Stomach (tissue), 9 donors: ENCODE measurements around the gene IPO5. TPM values are rescaled to one million over a fixed set of nuclear protein-coding genes. Genes with fewer than 3 reads are reported as not detected.

Experiments
- DNase-seq, 2 donors: peaks; one replicate each; pipeline versions ENCODE4 v3.0.0 to v3.0.0-alpha.2; 2013 to 2019
- H3K27ac ChIP-seq, 5 donors: fragments of 200-600 bp in 4 of 5; sonication (generic) in 4 of 5; one replicate each; pipeline ENCODE4 v1.5.1; 2013 to 2019; ENCODE audit warnings: mild to moderate bottlenecking in 1 of 5, moderate library complexity in 1 of 5
- H3K27me3 ChIP-seq, 3 donors: fragments of 200-600 bp; sonication (generic); one replicate each; pipeline ENCODE4 v1.5.1; 2017 to 2019; ENCODE audit warnings: mixed run types in 1 of 3
- H3K36me3 ChIP-seq, 4 donors: fragments of 200-600 bp; sonication (generic); 1 replicate in 3 of 4; 2 replicates in 1 of 4; pipeline ENCODE4 v1.5.1; 2016 to 2019
- H3K4me1 ChIP-seq, 4 donors: fragments of 200-600 bp; sonication (generic); one replicate each; pipeline ENCODE4 v1.5.1; 2016 to 2019
- H3K4me3 ChIP-seq, 4 donors: fragments of 200-600 bp; sonication (generic) in 3 of 4; one replicate each; pipeline ENCODE4 v1.5.1; 2016 to 2019; ENCODE audit warnings: mild to moderate bottlenecking in 1 of 4
- H3K9me3 ChIP-seq, 4 donors: fragments of 200-600 bp; sonication (generic); one replicate each; pipeline ENCODE4 v1.5.1; 2016 to 2019
- EP300 ChIP-seq: sonication (generic); formaldehyde crosslinking; IDR thresholded peaks from one replicate; pipeline ENCODE4 v1.6.1; 2017; ENCODE audit warnings: antibody characterized with exemption
- POLR2A ChIP-seq, 4 donors: fragments of 450-650 bp; IDR thresholded peaks; one replicate each; pipeline ENCODE4 v1.6.1; 2016; ENCODE audit warnings: antibody characterized with exemption in 4 of 4, control low read depth in 2 of 4, mild to moderate bottlenecking in 1 of 4, moderate library complexity in 1 of 4
- POLR2AphosphoS5 ChIP-seq, 3 donors: sonication (generic); formaldehyde crosslinking; IDR thresholded peaks; one replicate each; pipeline ENCODE4 v1.6.1; 2016; ENCODE audit warnings: antibody characterized with exemption in 3 of 3
- WGBS, 5 donors: extraction: QIAGEN DNeasy Blood & Tissue Kit in 3 of 5; methylation state at CpG; one replicate each; pipeline versions ENCODE4 v1.1.5 to v1.1.7; 2013 to 2018; 5-methylcytosine and 5-hydroxymethylcytosine counted together
- intact Hi-C: fragments of 100-400 bp; cut with DNase I; formaldehyde crosslinking; loops from one replicate; pipeline ENCODE4 v1.15.1; 2023; ENCODE audit warnings: low total_unique reads
- polyA plus RNA-seq, 3 donors: library from polyadenylated mRNA; stranded (reverse); fragments of 200-250 nt; gene quantifications; one replicate each; pipeline ENCODE4 v1.2.3, GENCODE V29; 2013
- small RNA-seq, 4 donors: library from RNA; depleted of rRNA; stranded (forward); fragments of <200 nt; gene quantifications; one replicate each; pipeline ENCODE3, GENCODE V24; 2016
- total RNA-seq, 5 donors: library from RNA; depleted of rRNA; stranded (reverse); fragments of >200 nt; gene quantifications; one replicate each; pipeline versions ENCODE4 v1.1.0 to v1.2.3, GENCODE V29; 2014 to 2016
- TF ChIP-seq, protein P1 (sequence below), 7 experiments: fragments of 450-650 bp in 4 of 7; fragments of 200-600 bp in 3 of 7; sonication (generic) in 3 of 7; IDR thresholded peaks; one replicate each; pipeline ENCODE4 v1.5.1; 2016 to 2019; ENCODE audit warnings: antibody characterized with exemption in 7 of 7, control low read depth in 2 of 7, mild to moderate bottlenecking in 1 of 7
- donor health status: healthy with polysubstance abuse.
- donor health status: Bipolar disorder and iron deficiency.
- donor health status: healthy.

IPO5 gene
- total and polyA plus RNA-seq, 8 donors, result 24.7 to 236 (median 60.1) TPM

DNA sequence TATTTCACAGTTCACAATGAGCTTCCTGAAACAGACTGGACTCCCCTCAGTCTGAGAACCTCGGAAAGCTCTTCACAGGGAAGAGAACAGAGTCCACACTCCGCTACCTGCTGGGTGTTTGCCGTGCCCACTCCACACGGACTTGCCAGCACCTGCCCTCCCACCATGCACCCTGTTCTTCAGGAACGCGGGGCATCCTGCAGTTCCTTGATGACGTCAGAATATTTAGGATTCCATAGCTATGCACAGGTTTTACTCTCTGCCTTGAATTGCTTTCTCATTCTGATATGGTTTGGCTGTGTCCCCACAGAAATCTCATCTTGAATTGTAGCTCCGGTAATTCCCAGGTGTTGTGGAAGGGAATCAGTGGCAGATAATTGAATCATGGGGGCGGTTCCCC lies 115.0 kb downstream of the IPO5 start:
- no peaks in the 10 kb centered on the region for H3K27me3 ChIP-seq
- peak in 1 of 2 donors; percentile 13 for DNase-seq
- intact Hi-C loops, result no loop called here
- no peak overlapping the region for H3K4me3 ChIP-seq
- TF ChIP-seq POLR2AphosphoS5 (IDR thresholded peaks at IDR 0.05), result no peak
- TF ChIP-seq, protein P1, sequence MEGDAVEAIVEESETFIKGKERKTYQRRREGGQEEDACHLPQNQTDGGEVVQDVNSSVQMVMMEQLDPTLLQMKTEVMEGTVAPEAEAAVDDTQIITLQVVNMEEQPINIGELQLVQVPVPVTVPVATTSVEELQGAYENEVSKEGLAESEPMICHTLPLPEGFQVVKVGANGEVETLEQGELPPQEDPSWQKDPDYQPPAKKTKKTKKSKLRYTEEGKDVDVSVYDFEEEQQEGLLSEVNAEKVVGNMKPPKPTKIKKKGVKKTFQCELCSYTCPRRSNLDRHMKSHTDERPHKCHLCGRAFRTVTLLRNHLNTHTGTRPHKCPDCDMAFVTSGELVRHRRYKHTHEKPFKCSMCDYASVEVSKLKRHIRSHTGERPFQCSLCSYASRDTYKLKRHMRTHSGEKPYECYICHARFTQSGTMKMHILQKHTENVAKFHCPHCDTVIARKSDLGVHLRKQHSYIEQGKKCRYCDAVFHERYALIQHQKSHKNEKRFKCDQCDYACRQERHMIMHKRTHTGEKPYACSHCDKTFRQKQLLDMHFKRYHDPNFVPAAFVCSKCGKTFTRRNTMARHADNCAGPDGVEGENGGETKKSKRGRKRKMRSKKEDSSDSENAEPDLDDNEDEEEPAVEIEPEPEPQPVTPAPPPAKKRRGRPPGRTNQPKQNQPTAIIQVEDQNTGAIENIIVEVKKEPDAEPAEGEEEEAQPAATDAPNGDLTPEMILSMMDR (IDR thresholded peaks at IDR 0.05), result no peak
- no peak for TF ChIP-seq POLR2A (IDR thresholded peaks at IDR 0.05)
- TF ChIP-seq EP300, result no peak
- no peaks in the 10 kb centered on the region for H3K4me1 ChIP-seq
- WGBS, 5 donors, result 60 to 81% (median 78%) methylated on average over 9 of the region's 9 CpGs
- no peak overlapping the region for H3K27ac ChIP-seq
- no peaks in the 10 kb centered on the region for H3K36me3 ChIP-seq
- H3K9me3 ChIP-seq, result no peaks in the 10 kb centered on the region

DNA sequence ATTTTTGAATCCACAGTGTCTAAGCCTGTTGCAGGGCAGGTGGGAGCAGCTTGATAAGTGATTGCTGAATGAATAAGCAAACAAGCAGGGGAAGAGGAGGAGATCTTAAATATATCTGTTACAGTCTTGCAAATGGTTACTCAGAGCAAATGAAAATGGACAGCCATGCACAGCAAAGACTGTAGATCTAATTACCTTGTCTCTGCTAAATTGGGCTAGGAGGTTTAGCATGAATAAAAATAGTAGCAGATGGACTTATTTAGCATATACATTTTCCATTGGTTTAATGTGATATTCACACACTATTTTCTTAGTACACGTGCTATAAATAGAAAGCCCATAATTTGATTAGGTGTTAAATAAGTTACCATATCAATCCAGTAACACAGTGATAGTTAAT lies 116.5 kb downstream of the IPO5 start:
- Histone ChIP-seq H3K27me3 (no peaks in the 10 kb centered on the region), H3K4me1 (no peaks in the 10 kb centered on the region), H3K9me3 (no peaks in the 10 kb centered on the region), H3K27ac (no peak overlapping the region), H3K4me3 (no peak overlapping the region), H3K36me3 (no peaks in the 10 kb centered on the region)
- TF ChIP-seq POLR2A (IDR thresholded peaks at IDR 0.05) (no peak), EP300 (no peak), POLR2AphosphoS5 (IDR thresholded peaks at IDR 0.05) (no peak)
- TF ChIP-seq, protein P1 (IDR thresholded peaks at IDR 0.05), result no peak
- no peak for DNase-seq
- 58 to 88% (median 78%) methylated on average over 1 of the region's 1 CpG for WGBS, 5 donors
- intact Hi-C loops, result no loop called here

DNA sequence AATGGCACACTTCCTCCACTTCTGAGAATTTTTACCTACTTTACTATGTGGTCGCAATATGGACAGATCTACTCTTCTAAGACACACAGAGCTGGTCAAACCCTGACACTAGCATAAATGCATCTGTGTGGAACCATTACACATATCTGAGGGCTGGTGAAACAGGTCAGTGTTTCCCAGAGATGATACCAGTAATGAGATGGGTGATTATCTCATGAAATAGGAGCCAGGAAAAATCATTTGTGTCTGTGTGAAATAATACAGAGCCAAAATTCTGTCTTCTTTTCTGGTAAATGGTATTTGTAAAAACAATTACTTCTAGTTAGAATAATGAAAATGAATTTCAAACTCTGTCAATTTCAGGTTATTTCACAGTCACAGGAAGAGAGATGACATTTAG lies 117.8 kb downstream of the IPO5 start:
- no peaks in the 10 kb centered on the region for H3K27me3 ChIP-seq
- intact Hi-C loops, result no loop called here
- H3K4me3 ChIP-seq, result no peak overlapping the region
- no peak for DNase-seq
- TF ChIP-seq POLR2A (IDR thresholded peaks at IDR 0.05), result no peak
- TF ChIP-seq, protein P1 (IDR thresholded peaks at IDR 0.05), result no peak
- no peak for TF ChIP-seq POLR2AphosphoS5 (IDR thresholded peaks at IDR 0.05)
- no peak for TF ChIP-seq EP300
- WGBS, 5 donors, result 86 to 97% (median 93%) methylated on average over 1 of the region's 1 CpG
- H3K36me3 ChIP-seq, result no peaks in the 10 kb centered on the region
- no peaks in the 10 kb centered on the region for H3K4me1 ChIP-seq
- no peaks in the 10 kb centered on the region for H3K9me3 ChIP-seq
- no peak overlapping the region for H3K27ac ChIP-seq

DNA sequence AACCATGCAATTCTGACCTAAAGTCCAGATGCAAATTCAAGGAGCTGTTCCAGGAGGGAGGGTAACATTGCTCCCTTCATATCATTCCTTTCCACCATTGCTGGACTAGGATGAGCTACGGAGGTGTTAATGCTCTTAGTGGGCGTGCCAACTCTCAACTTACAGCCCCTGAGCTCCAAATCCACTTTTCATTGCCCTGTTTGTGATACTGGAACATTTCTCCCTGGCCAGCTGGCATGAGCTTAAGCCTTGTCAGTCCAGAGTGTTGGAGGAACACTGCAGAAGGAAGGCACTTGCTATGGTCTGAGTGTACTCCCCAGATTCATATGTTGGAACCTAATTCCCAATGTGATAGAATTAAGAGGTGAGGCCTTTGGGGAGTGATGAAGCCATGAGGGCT lies 119.0 kb downstream of the IPO5 start:
- Histone ChIP-seq H3K4me3 (no peak overlapping the region), H3K36me3 (no peaks in the 10 kb centered on the region), H3K4me1 (no peaks in the 10 kb centered on the region), H3K9me3 (no peaks in the 10 kb centered on the region), H3K27ac (no peak overlapping the region), H3K27me3 (no peaks in the 10 kb centered on the region)
- no peak for DNase-seq
- TF ChIP-seq EP300 (no peak), POLR2A (IDR thresholded peaks at IDR 0.05) (no peak), POLR2AphosphoS5 (IDR thresholded peaks at IDR 0.05) (no peak)
- TF ChIP-seq, protein P1 (IDR thresholded peaks at IDR 0.05), result no peak
- intact Hi-C loops, result no loop called here
- 79 to 97% (median 94%) methylated on average over 2 of the region's 2 CpGs for WGBS, 5 donors

Small RNA genes lying within 50 kb of the gene (small RNA-seq; reads per million reads assigned to genes)
- 0 reads per million in 4 donors for gene FTLP8

Other genes starting within 250 kb of the IPO5 start
- gene FARP1, start 189.4 kb downstream of the IPO5 start, total RNA-seq, result 100 to 1,000 TPM in 3 of 5 donors, 10 to 100 TPM in 2; 58.3 to 319 (median 127) TPM
- gene FARP1, start 189.4 kb downstream of the IPO5 start, polyA plus RNA-seq, result 10 to 100 TPM; 11.6 to 24.1 (median 16.0) TPM
- gene RNF113B, start 223.6 kb downstream of the IPO5 start, total RNA-seq, result not detected
- not detected for gene RNF113B, start 223.6 kb downstream of the IPO5 start, polyA plus RNA-seq